Adipocyte (in vitro differentiated cells): Measurements from ENCODE around the gene FSTL5.

ENCODE experiments used
- DNase-seq: peaks from one replicate; pipeline ENCODE4 v3.0.0-alpha.2; 2015; ENCODE audit warnings: low read depth
- H3K27me3 ChIP-seq: replicated peaks from 2 replicates; pipeline ENCODE4 v1.7.0; 2013; ENCODE audit warnings: mild to moderate bottlenecking, low read length, moderate library complexity; ENCODE audit not compliant: control insufficient read depth, insufficient read depth
- H3K36me3 ChIP-seq: 2 replicates; pipeline ENCODE4 v1.7.0; 2013; ENCODE audit warnings: low read length, mild to moderate bottlenecking, moderate library complexity; ENCODE audit not compliant: control insufficient read depth, insufficient read depth, severe bottlenecking
- H3K4me1 ChIP-seq: 2 replicates; pipeline ENCODE4 v1.7.0; 2013; ENCODE audit warnings: mild to moderate bottlenecking, low read length, moderate library complexity; ENCODE audit not compliant: control insufficient read depth, insufficient read depth
- H3K4me3 ChIP-seq: 2 replicates; pipeline ENCODE4 v1.7.0; 2013; ENCODE audit warnings: mild to moderate bottlenecking, low read length, moderate library complexity
- H3K9ac ChIP-seq: 2 replicates; pipeline ENCODE4 v1.7.0; 2013; ENCODE audit warnings: mild to moderate bottlenecking, low read length, moderate library complexity
- H3K9me3 ChIP-seq: 2 replicates; pipeline ENCODE4 v1.7.0; 2013; ENCODE audit warnings: mild to moderate bottlenecking, low read length, moderate library complexity; ENCODE audit not compliant: control insufficient read depth

Gene FSTL5

DNA sequence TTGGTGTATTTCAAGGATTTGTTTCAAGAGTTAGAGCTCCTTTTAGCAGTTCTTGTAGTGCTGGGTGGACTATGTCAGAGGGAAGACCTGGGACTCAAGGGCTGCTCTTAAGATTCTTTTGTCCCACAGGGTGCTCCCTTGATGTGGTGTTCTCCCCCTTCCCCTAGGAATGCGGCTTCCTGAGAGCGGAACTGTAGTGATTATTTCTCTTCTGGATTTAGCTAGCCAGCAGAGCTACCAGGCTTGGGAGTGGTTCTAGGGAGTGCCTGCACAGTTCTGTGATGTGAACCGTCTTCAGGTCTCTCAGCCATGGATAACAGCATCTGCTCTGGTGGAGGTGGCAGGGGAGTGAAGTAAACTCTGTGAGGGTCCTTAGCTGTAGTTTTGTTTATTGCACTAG lies 336.8 kb downstream of the FSTL5 start:
- Histone ChIP-seq H3K4me1 (no peaks in the 10 kb centered on the region), H3K9ac (no peak overlapping the region), H3K36me3 (no peaks in the 10 kb centered on the region), H3K9me3 (no peaks in the 10 kb centered on the region), H3K4me3 (no peak overlapping the region), H3K27me3 (no peaks in the 10 kb centered on the region)
- DNase-seq: no peak

DNA sequence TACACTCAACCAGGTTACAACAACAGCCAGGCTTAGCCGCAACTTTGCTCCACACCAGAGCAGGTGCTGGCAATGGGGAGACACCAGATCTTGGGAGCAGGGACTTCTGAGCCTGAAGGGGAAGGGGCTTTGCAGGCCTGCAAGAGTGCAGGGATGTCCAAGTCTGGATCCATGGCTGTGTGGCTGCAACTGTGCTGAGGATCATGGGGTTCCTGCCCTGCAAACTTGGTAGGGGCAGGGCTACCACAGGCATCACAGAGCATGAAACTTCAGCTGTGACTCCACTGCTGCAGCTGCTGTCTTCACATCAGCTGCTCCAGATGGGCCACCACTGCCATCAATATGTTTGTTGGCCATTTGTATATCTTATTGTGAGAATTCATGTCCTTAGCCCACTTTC lies 340.4 kb downstream of the FSTL5 start:
- no peaks in the 10 kb centered on the region for H3K4me1 ChIP-seq
- no peak overlapping the region for H3K4me3 ChIP-seq
- no peak overlapping the region for H3K9ac ChIP-seq
- H3K36me3 ChIP-seq: no peaks in the 10 kb centered on the region
- no peak for DNase-seq
- no peaks in the 10 kb centered on the region for H3K27me3 ChIP-seq
- H3K9me3 ChIP-seq: no peaks in the 10 kb centered on the region

DNA sequence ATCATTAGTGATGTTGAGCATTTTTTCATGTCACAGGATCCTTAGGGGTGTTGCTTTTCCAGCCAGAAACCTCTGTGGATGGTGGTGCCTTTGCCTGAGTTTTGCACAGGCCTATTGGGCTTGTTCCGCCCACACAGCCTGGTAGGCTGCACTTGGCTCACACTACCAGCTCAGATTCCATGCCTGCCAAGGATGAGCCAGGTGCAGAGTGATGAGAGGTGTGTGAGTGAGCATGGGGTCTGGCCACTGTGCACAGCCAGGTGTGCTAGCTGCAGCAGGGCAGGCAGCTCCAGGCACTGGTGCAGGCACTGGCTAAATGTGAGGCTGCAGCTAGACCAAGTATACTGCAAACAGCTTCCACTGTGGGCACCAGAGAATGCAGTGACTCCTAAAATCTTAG lies 341.6 kb downstream of the FSTL5 start:
- no peaks in the 10 kb centered on the region for H3K4me1 ChIP-seq

DNA sequence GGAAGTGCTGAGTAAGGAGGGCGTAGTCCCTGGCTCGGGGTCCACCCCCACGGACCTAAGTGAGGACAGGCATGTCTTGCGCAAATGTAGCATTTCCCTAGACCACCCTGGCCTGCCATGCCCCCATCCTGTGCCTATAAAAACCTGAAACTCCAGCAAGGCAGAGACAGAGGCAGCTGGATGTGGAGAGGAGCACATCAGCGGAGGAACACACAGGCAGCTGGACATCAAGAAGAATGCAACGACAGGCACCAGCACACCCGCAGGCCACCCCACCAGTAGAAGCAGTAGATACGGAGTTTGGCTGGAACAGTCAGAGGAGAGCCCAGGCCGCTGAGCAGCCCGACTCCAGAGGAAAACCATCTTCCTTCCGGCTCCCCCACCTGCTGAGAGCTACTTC lies 345.9 kb downstream of the FSTL5 start:
- no peaks in the 10 kb centered on the region for H3K9me3 ChIP-seq
- DNase-seq: no peak
- H3K9ac ChIP-seq: no peak overlapping the region
- H3K4me3 ChIP-seq: no peak overlapping the region
- H3K4me1 ChIP-seq: no peaks in the 10 kb centered on the region
- H3K36me3 ChIP-seq: no peaks in the 10 kb centered on the region
- H3K27me3 ChIP-seq: no peaks in the 10 kb centered on the region

More for the DNA sequence above, 341.6 kb downstream of the FSTL5 start:
- Histone ChIP-seq H3K27me3 (no peaks in the 10 kb centered on the region), H3K36me3 (no peaks in the 10 kb centered on the region), H3K9me3 (no peaks in the 10 kb centered on the region), H3K4me3 (no peak overlapping the region), H3K9ac (no peak overlapping the region)
- DNase-seq: no peak

DNA sequence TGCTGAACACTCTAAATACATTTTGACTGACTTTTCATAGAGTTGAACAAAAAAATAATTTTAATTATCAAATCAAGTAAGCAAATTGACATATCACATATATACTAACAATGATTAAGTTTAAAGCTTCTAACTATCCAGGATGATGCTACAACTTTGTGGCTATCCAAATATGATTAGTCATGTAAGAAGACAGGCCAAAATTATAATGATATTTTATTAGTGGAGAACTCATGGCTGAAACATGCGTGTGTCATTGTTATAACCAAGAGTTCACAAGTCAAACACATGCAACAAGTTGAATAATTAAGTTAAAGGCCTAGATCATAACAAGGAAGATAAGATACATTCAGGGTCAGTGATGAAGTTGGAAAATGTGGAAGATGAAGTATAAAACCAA lies 346.8 kb downstream of the FSTL5 start:
- Histone ChIP-seq H3K27me3 (no peaks in the 10 kb centered on the region), H3K9me3 (no peaks in the 10 kb centered on the region), H3K36me3 (no peaks in the 10 kb centered on the region), H3K4me3 (no peak overlapping the region), H3K4me1 (no peaks in the 10 kb centered on the region), H3K9ac (no peak overlapping the region)
- no peak for DNase-seq

DNA sequence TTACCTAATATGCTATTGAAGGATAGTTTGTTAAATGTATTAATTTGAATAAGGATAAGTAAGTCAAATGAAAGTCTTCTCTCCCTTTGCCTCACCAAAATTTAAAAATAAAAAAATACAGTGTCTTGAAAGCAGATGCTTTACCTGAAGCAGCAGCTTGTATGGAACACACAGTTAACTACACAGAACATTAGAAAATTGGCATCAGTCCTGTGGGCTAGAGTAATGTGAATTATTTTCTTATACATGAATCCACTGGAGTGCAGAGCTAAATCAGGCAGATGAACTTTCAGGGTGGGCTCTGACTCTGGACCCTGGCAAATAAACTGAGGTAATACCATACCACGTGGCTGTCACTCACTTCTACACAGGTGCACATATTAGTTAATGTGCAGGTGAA lies 348.0 kb downstream of the FSTL5 start:
- H3K4me3 ChIP-seq: no peak overlapping the region
- no peaks in the 10 kb centered on the region for H3K9me3 ChIP-seq
- no peak for DNase-seq
- no peaks in the 10 kb centered on the region for H3K4me1 ChIP-seq
- no peak overlapping the region for H3K9ac ChIP-seq
- no peaks in the 10 kb centered on the region for H3K36me3 ChIP-seq
- no peaks in the 10 kb centered on the region for H3K27me3 ChIP-seq

DNA sequence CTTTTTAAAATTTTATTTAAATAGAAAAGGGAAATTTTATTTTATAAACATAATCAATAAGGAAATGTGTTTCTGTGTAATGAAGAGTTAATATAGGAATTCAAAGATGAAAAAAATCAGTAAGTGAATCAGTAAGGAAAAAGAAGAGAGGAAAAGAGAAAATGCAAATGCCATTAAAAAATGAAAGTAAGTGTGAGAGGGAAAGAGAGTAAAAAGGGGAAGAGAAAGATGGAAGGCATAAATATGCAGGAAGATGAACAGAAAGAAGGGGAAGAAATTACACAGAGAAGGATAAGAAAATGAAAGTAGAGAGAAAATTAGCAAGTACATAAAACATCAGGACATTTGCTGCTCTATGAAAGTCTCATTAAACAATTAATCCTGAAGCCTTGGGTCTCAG lies 349.9 kb downstream of the FSTL5 start:
- H3K4me1 ChIP-seq: no peaks in the 10 kb centered on the region
- H3K36me3 ChIP-seq: no peaks in the 10 kb centered on the region
- DNase-seq: no peak
- no peak overlapping the region for H3K9ac ChIP-seq
- no peak overlapping the region for H3K4me3 ChIP-seq
- no peaks in the 10 kb centered on the region for H3K9me3 ChIP-seq
- no peaks in the 10 kb centered on the region for H3K27me3 ChIP-seq

DNA sequence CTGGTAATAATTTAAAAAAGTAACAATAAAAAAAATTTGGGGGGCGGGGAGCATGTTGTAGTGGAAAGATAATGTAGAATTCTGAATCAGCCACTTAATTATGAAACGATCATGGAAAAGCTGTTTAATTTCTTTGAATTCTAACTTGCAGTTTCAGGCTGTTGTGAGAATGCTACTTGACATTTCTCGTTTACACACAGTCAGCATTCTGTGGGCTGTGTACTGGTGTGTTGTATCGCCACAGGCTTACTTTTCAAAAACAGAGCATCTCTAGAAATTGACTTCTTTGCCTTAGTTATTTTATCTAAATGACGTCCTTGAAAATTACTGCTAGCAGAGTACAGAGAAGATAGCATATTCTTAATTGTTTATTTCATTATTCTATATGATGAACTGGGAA lies 350.4 kb downstream of the FSTL5 start:
- no peak for DNase-seq
- Histone ChIP-seq H3K27me3 (no peaks in the 10 kb centered on the region), H3K36me3 (no peaks in the 10 kb centered on the region), H3K9me3 (no peaks in the 10 kb centered on the region), H3K9ac (no peak overlapping the region), H3K4me1 (no peaks in the 10 kb centered on the region), H3K4me3 (no peak overlapping the region)

DNA sequence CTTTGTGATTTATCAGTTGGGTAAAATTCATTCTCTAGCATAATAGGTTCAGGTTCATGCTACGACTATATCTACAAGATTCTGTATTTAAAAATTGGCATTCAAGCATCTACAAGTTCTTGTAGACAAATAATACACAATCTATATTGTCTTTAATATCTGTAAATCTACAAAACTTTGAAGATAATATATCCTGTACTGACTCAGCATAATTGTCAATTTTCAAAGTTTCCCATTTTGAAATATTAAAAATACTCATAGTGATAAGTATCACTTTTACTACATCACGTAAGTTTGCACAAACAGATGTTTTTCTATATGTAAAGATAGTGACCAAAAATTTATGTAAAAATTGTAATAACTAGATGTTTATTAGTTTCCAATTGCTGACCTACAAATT lies 360.6 kb downstream of the FSTL5 start:
- Histone ChIP-seq H3K4me1 (no peaks in the 10 kb centered on the region), H3K36me3 (no peaks in the 10 kb centered on the region), H3K9ac (no peak overlapping the region), H3K9me3 (no peaks in the 10 kb centered on the region), H3K4me3 (no peak overlapping the region), H3K27me3 (no peaks in the 10 kb centered on the region)
- DNase-seq: no peak

DNA sequence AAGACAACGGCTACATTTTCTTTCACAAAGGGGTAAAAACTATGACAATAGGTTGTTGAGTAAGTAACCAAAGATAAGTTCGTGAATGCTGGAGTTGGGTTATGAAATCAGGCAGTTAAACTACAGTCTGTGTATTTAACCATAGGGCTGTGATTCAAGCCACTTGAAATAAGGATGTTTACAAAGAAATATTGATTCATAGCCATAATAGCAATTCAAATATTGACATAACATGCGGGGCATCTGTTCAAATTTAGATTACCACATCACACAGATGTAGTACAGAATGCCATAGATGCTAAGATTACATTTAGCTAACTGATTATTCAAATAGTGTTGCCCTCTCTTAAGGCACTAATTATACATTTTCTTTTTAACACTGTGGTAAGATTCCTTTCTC lies 364.1 kb downstream of the FSTL5 start:
- Histone ChIP-seq H3K4me1 (no peaks in the 10 kb centered on the region), H3K4me3 (no peak overlapping the region), H3K27me3 (no peaks in the 10 kb centered on the region), H3K9me3 (peaks cover 5% of the 10 kb centered on the region), H3K9ac (no peak overlapping the region), H3K36me3 (no peaks in the 10 kb centered on the region)
- peak; percentile 30 for DNase-seq

DNA sequence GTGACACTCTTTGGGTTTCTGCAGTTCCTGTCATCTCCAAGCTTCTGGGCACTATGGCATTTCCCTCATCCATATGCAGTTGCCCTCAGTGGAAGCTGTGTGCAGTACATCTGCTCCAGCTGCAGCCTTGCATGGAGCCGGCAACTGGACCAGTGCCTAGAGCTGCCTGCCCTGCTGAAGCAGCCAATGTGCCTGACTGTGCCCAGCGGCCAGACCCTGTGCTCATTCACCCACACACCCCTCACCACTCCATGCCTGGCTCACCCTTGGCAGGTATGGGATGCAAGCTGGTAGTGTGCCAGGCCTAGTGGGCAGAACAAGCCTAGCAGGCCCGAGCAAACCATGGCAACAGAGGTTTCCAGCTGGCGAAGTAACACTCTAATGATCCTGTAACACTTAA lies 370.8 kb downstream of the FSTL5 start:
- Histone ChIP-seq H3K36me3 (no peaks in the 10 kb centered on the region), H3K4me1 (no peaks in the 10 kb centered on the region), H3K27me3 (no peaks in the 10 kb centered on the region), H3K4me3 (no peak overlapping the region), H3K9ac (no peak overlapping the region), H3K9me3 (peaks cover 8% of the 10 kb centered on the region)
- no peak for DNase-seq

DNA sequence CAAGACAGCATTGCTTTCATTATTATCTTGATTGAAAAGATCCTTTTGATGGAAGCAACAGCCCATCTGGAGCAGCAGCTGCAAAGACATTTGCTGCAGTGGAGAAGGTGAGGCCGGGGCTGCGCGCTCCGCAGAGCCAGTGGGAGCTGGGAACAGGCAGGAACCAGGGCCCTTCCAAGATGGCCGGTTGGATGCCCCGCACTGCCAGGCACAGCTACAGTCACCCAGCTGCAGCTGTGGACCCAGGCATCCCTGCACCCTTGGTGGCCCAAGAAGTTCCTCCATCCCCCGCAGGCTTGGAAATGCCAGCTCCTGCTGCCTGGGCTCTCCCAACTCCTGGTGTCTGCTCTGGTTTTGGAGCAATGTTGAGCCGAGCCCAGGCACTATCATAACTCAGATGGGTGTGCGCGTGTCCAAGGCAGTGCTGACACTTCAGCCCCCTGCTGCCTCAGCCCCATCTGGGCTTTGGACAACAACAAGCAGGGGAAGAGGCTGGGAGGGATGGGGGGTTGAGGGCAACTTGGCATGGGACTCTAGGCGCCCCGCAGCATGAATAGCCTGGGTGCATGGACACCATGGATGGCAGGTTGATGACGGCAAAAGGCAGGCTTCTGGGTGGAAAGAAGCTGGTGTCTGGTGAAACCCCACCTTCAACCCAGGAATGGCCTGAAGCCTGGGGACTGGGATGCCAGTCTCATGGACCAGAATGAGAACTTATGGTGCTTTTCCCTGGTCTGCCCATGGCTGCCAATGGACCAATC lies 371.8 kb downstream of the FSTL5 start:
- no peak for DNase-seq
- H3K9ac ChIP-seq: no peak overlapping the region
- H3K4me1 ChIP-seq: no peaks in the 10 kb centered on the region
- no peaks in the 10 kb centered on the region for H3K36me3 ChIP-seq
- no peak overlapping the region for H3K4me3 ChIP-seq
- H3K27me3 ChIP-seq: no peaks in the 10 kb centered on the region
- peaks cover 8% of the 10 kb centered on the region for H3K9me3 ChIP-seq
